Measurements from ENCODE around the gene TNXB. TPM values are rescaled to one million over a fixed set of nuclear protein-coding genes. Genes with fewer than 3 reads are reported as not detected.
"Not testable (repeated sequence)": the region's sequence is repeated elsewhere in the genome, so short reads cannot be mapped to it uniquely, and the experiment has no call there.

Gene TNXB
- total RNA-seq, 1 donor from 2014 or later, result 0.38 TPM

- H3K4me3 ChIP-seq (ENCODE audit: low read depth, low read length), result no peak overlapping the region
- no peak for TF ChIP-seq CTCF (IDR thresholded peaks at IDR 0.05; ENCODE audit: insufficient read depth, low read length, poor library complexity, severe bottlenecking)
- no peaks in the 10 kb centered on the region for H3K36me3 ChIP-seq (ENCODE audit: control insufficient read depth, insufficient read depth, low read length)
- DNase-seq (ENCODE audit: low read depth), result no peak
- H3K27me3 ChIP-seq (ENCODE audit: control insufficient read depth, insufficient read depth, low read length), result peaks cover 40% of the 10 kb centered on the region
These were observed 37.1 kb upstream of the TNXB start for GRCh38 chr6:32146287-32146686.

GRCh38 chr6:32144238-32144637 lies 35.1 kb upstream of the TNXB start:
- not testable (repeated sequence) for H3K4me3 ChIP-seq (ENCODE audit: low read depth, low read length); H3K36me3 ChIP-seq (ENCODE audit: control insufficient read depth, insufficient read depth, low read length); DNase-seq (ENCODE audit: low read depth)
- peaks cover 20% of the 10 kb centered on the region for H3K27me3 ChIP-seq (ENCODE audit: control insufficient read depth, insufficient read depth, low read length)

GRCh38 chr6:32140420-32141046 lies 31.4 kb upstream of the TNXB start:
- DNase-seq (ENCODE audit: low read depth), result no peak
- no peaks in the 10 kb centered on the region for H3K36me3 ChIP-seq (ENCODE audit: control insufficient read depth, insufficient read depth, low read length)
- no peak for TF ChIP-seq CTCF (IDR thresholded peaks at IDR 0.05; ENCODE audit: insufficient read depth, low read length, poor library complexity, severe bottlenecking)
- no peak overlapping the region for H3K4me3 ChIP-seq (ENCODE audit: low read depth, low read length)
- peaks cover 2% of the 10 kb centered on the region for H3K27me3 ChIP-seq (ENCODE audit: control insufficient read depth, insufficient read depth, low read length)

- no peak for DNase-seq (ENCODE audit: low read depth)
- no peaks in the 10 kb centered on the region for H3K36me3 ChIP-seq (ENCODE audit: control insufficient read depth, insufficient read depth, low read length)
- H3K27me3 ChIP-seq (ENCODE audit: control insufficient read depth, insufficient read depth, low read length), result peaks cover 4% of the 10 kb centered on the region
- H3K4me3 ChIP-seq (ENCODE audit: low read depth, low read length), result no peak overlapping the region
- TF ChIP-seq CTCF (IDR thresholded peaks at IDR 0.05; ENCODE audit: insufficient read depth, low read length, poor library complexity, severe bottlenecking), result no peak
These were observed 30.5 kb upstream of the TNXB start for GRCh38 chr6:32139590-32139989.

GRCh38 chr6:32137454-32137853 lies 28.3 kb upstream of the TNXB start:
- H3K27me3 ChIP-seq (ENCODE audit: control insufficient read depth, insufficient read depth, low read length), result peaks cover 4% of the 10 kb centered on the region
- no peak overlapping the region for H3K4me3 ChIP-seq (ENCODE audit: low read depth, low read length)
- TF ChIP-seq CTCF (IDR thresholded peaks at IDR 0.05; ENCODE audit: insufficient read depth, low read length, poor library complexity, severe bottlenecking), result no peak
- no peak for DNase-seq (ENCODE audit: low read depth)
- no peaks in the 10 kb centered on the region for H3K36me3 ChIP-seq (ENCODE audit: control insufficient read depth, insufficient read depth, low read length)

- no peak for TF ChIP-seq CTCF (IDR thresholded peaks at IDR 0.05; ENCODE audit: insufficient read depth, low read length, poor library complexity, severe bottlenecking)
- Histone ChIP-seq H3K4me3 (ENCODE audit: low read depth, low read length) (no peak overlapping the region), H3K36me3 (ENCODE audit: control insufficient read depth, insufficient read depth, low read length) (no peaks in the 10 kb centered on the region), H3K27me3 (ENCODE audit: control insufficient read depth, insufficient read depth, low read length) (peaks cover 2% of the 10 kb centered on the region)
- no peak for DNase-seq (ENCODE audit: low read depth)
These were observed 24.6 kb upstream of the TNXB start for GRCh38 chr6:32133786-32134185.

Data from kidney epithelial cell (primary cell).